Panc1 (cell line): ENCODE measurements around the gene RNASEH1.

Experiments
- TF ChIP-seq, protein P1 (sequence below): fragments of 450-650 bp; IDR thresholded peaks from 2 replicates; pipeline ENCODE4 v1.5.1; 2017; ENCODE audit warnings: mild to moderate bottlenecking
- TF ChIP-seq, protein P2 (sequence below), 2 experiments: IDR thresholded peaks; 2 replicates each; pipeline ENCODE4 v1.6.1; 2011 to 2012; ENCODE audit warnings: low read depth in 2 of 2, control low read depth in 1 of 2, low read length in 1 of 2, mild to moderate bottlenecking in 1 of 2, moderate library complexity in 1 of 2; ENCODE audit not compliant: insufficient read depth in 1 of 2

DNA sequence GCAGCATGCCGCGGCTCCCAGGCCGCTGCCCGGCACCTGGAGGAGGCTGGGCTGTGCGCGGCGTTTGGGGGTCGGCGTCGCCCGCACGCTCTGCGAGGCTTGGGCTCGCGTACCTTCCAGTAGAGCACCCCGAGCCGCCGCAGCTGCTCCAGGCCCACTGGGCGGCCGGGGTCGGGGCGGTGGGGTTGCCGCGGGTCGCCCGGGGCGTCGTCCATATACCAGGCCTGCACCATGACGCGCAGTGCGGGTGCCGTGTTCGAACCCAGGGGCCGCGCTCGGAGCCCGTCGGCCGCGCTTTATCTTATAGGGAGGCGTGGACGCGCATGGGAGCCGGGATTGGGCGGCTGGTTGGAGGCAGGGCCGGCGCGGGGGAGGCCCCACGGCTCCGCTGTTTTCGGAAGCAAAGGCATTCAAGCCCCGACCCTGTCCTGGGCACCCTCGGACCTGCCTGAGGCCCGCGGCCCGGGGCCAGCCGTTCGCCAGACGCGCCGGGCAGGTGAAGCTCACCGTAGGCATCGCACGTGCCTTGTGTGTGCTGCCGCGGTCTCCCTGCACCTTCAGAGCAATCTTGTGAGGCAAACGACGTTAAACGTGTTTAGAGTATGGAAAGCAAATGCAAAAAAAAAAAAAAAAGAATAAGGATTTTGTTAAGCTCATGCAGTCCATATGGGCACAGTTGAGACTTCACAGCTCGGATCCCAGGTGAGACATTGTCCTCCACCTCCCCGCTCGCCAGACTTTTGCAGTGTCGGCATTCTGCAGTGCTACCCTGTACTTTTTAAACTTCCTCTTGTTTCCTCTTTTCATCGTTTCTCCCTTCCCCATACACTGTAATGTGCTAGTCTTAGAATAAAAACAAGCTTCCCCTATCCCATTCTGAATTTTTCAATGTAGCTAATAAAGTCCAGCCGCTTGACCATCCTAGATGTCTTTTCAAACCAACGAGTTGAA, 38.6 kb downstream of the RNASEH1 start, which contains the start of gene ADI1:
- TF ChIP-seq, protein P1, sequence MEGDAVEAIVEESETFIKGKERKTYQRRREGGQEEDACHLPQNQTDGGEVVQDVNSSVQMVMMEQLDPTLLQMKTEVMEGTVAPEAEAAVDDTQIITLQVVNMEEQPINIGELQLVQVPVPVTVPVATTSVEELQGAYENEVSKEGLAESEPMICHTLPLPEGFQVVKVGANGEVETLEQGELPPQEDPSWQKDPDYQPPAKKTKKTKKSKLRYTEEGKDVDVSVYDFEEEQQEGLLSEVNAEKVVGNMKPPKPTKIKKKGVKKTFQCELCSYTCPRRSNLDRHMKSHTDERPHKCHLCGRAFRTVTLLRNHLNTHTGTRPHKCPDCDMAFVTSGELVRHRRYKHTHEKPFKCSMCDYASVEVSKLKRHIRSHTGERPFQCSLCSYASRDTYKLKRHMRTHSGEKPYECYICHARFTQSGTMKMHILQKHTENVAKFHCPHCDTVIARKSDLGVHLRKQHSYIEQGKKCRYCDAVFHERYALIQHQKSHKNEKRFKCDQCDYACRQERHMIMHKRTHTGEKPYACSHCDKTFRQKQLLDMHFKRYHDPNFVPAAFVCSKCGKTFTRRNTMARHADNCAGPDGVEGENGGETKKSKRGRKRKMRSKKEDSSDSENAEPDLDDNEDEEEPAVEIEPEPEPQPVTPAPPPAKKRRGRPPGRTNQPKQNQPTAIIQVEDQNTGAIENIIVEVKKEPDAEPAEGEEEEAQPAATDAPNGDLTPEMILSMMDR, result no peak
- TF ChIP-seq, protein P2, sequence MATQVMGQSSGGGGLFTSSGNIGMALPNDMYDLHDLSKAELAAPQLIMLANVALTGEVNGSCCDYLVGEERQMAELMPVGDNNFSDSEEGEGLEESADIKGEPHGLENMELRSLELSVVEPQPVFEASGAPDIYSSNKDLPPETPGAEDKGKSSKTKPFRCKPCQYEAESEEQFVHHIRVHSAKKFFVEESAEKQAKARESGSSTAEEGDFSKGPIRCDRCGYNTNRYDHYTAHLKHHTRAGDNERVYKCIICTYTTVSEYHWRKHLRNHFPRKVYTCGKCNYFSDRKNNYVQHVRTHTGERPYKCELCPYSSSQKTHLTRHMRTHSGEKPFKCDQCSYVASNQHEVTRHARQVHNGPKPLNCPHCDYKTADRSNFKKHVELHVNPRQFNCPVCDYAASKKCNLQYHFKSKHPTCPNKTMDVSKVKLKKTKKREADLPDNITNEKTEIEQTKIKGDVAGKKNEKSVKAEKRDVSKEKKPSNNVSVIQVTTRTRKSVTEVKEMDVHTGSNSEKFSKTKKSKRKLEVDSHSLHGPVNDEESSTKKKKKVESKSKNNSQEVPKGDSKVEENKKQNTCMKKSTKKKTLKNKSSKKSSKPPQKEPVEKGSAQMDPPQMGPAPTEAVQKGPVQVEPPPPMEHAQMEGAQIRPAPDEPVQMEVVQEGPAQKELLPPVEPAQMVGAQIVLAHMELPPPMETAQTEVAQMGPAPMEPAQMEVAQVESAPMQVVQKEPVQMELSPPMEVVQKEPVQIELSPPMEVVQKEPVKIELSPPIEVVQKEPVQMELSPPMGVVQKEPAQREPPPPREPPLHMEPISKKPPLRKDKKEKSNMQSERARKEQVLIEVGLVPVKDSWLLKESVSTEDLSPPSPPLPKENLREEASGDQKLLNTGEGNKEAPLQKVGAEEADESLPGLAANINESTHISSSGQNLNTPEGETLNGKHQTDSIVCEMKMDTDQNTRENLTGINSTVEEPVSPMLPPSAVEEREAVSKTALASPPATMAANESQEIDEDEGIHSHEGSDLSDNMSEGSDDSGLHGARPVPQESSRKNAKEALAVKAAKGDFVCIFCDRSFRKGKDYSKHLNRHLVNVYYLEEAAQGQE (IDR thresholded peaks at IDR 0.05; ENCODE audit: insufficient read depth in 1 of 2, low read depth in 2 of 2, low read length in 1 of 2), result peak in 1 of 2 experiments; percentile 9; a peak in 1 of 4 replicates
